ENCODE results near the gene UPF2. TPM values are rescaled to one million over a fixed set of nuclear protein-coding genes. Genes with fewer than 3 reads are reported as not detected.
"Not testable (repeated sequence)": the region's sequence is repeated elsewhere in the genome, so short reads cannot be mapped to it uniquely, and the experiment has no call there.

The UPF2 gene
- total RNA-seq, 2 experiments from 2014 or later = 26.7 to 28.5 TPM

GRCh38 chr10:11988924-11989323 lies 53.7 kb downstream of the UPF2 start:
- ChIA-PET CTCF (interaction anchor here (1.3 to 1.7 kb wide), 2 partner anchors 167 to 206 kb away, joined by 3 to 7 read pairs; no protein-coding TSS in a partner anchor), POLR2A (no interaction called here)
- Mint-ChIP-seq H3K27me3 (no peaks in the 10 kb centered on the region), H3K4me3 (no peak overlapping the region), H3K27ac (no peak overlapping the region), H3K9me3 (no peaks in the 10 kb centered on the region), H3K4me1 (peaks cover 11% of the 10 kb centered on the region), H3K36me3 (ENCODE audit: low read depth) (peaks cover 33% of the 10 kb centered on the region)
- DNase-seq = no peak

GRCh38 chr10:11986593-11987216 lies 55.9 kb downstream of the UPF2 start:
- no peak overlapping the region for H3K4me3 Mint-ChIP-seq
- no peaks in the 10 kb centered on the region for H3K9me3 Mint-ChIP-seq
- peaks cover 2% of the 10 kb centered on the region for H3K4me1 Mint-ChIP-seq
- ChIA-PET POLR2A (no interaction called here), CTCF (interaction anchor here (0.6 to 2.7 kb wide), 15 partner anchors 10 to 209 kb away, joined by 3 to 33 read pairs (median 4); partner anchors contain the start of genes CDC123 and NUDT5)
- H3K27ac Mint-ChIP-seq = no peak overlapping the region
- DNase-seq = peak; percentile 75
- H3K36me3 Mint-ChIP-seq (ENCODE audit: low read depth) = peaks cover 25% of the 10 kb centered on the region
- no peaks in the 10 kb centered on the region for H3K27me3 Mint-ChIP-seq

- Mint-ChIP-seq H3K27me3 (no peaks in the 10 kb centered on the region), H3K36me3 (ENCODE audit: low read depth) (peaks cover 37% of the 10 kb centered on the region), H3K9me3 (no peaks in the 10 kb centered on the region), H3K4me1 (peaks cover 2% of the 10 kb centered on the region), H3K4me3 (no peak overlapping the region), H3K27ac (no peak overlapping the region)
- POLR2A ChIA-PET = no interaction called here
- no peak for DNase-seq
- CTCF ChIA-PET = no interaction called here
These were observed 60.4 kb downstream of the UPF2 start for GRCh38 chr10:11982253-11982652.

GRCh38 chr10:11975795-11976194 lies 66.8 kb downstream of the UPF2 start:
- no peak for DNase-seq
- H3K4me3 Mint-ChIP-seq = no peak overlapping the region
- H3K36me3 Mint-ChIP-seq (ENCODE audit: low read depth) = peaks cover 71% of the 10 kb centered on the region
- no peaks in the 10 kb centered on the region for H3K27me3 Mint-ChIP-seq
- H3K4me1 Mint-ChIP-seq = no peaks in the 10 kb centered on the region
- no peak overlapping the region for H3K27ac Mint-ChIP-seq
- H3K9me3 Mint-ChIP-seq = no peaks in the 10 kb centered on the region
- CTCF ChIA-PET = interaction anchor here (1.7 kb wide), 1 partner anchor 11 kb away, joined by 10 read pairs; no protein-coding TSS in a partner anchor
- POLR2A ChIA-PET = interaction anchor here (1.4 kb wide), 1 partner anchor 15 kb away, joined by 3 read pairs; no protein-coding TSS in a partner anchor

- H3K27me3 Mint-ChIP-seq, H3K27ac Mint-ChIP-seq, H3K4me1 Mint-ChIP-seq, H3K9me3 Mint-ChIP-seq, DNase-seq, CTCF ChIA-PET, POLR2A ChIA-PET, H3K4me3 Mint-ChIP-seq: not testable (repeated sequence)
- peaks cover 58% of the 10 kb centered on the region for H3K36me3 Mint-ChIP-seq (ENCODE audit: low read depth)
These were observed 70.1 kb downstream of the UPF2 start for GRCh38 chr10:11972523-11972922.

- Mint-ChIP-seq H3K4me3 (no peak overlapping the region), H3K27me3 (no peaks in the 10 kb centered on the region), H3K36me3 (ENCODE audit: low read depth) (peaks cover 73% of the 10 kb centered on the region), H3K27ac (no peak overlapping the region), H3K9me3 (peaks cover 8% of the 10 kb centered on the region), H3K4me1 (no peaks in the 10 kb centered on the region)
- no peak for DNase-seq
- ChIA-PET CTCF (interaction anchor here (1.9 kb wide), 1 partner anchor 179 kb away, joined by 6 read pairs; no protein-coding TSS in a partner anchor), POLR2A (no interaction called here)
These were observed 80.4 kb downstream of the UPF2 start for GRCh38 chr10:11962176-11962575.

GRCh38 chr10:11961771-11962170 lies 80.8 kb downstream of the UPF2 start:
- H3K4me3 Mint-ChIP-seq = no peak overlapping the region
- H3K27me3 Mint-ChIP-seq = no peaks in the 10 kb centered on the region
- peaks cover 70% of the 10 kb centered on the region for H3K36me3 Mint-ChIP-seq (ENCODE audit: low read depth)
- CTCF ChIA-PET = interaction anchor here (1.9 kb wide), 1 partner anchor 179 kb away, joined by 6 read pairs; no protein-coding TSS in a partner anchor
- no peaks in the 10 kb centered on the region for H3K4me1 Mint-ChIP-seq
- no peak for DNase-seq
- H3K27ac Mint-ChIP-seq = no peak overlapping the region
- POLR2A ChIA-PET = no interaction called here
- peaks cover 5% of the 10 kb centered on the region for H3K9me3 Mint-ChIP-seq

- ChIA-PET CTCF (no interaction called here), POLR2A (no interaction called here)
- Mint-ChIP-seq H3K27me3 (no peaks in the 10 kb centered on the region), H3K9me3 (no peaks in the 10 kb centered on the region), H3K4me3 (no peak overlapping the region), H3K27ac (no peak overlapping the region), H3K4me1 (no peaks in the 10 kb centered on the region), H3K36me3 (ENCODE audit: low read depth) (peaks cover 72% of the 10 kb centered on the region)
- DNase-seq = no peak
These were observed 82.6 kb downstream of the UPF2 start for GRCh38 chr10:11959966-11960365.

GRCh38 chr10:11958956-11959355 lies 83.7 kb downstream of the UPF2 start:
- ChIA-PET CTCF (interaction anchor here (0.6 kb wide), 1 partner anchor 168 kb away, joined by 3 read pairs; no protein-coding TSS in a partner anchor), POLR2A (no interaction called here)
- Mint-ChIP-seq H3K4me1 (no peaks in the 10 kb centered on the region), H3K27ac (no peak overlapping the region), H3K4me3 (no peak overlapping the region), H3K36me3 (ENCODE audit: low read depth) (peaks cover 64% of the 10 kb centered on the region), H3K9me3 (no peaks in the 10 kb centered on the region), H3K27me3 (no peaks in the 10 kb centered on the region)
- DNase-seq = no peak

GRCh38 chr10:11951695-11952094 lies 90.9 kb downstream of the UPF2 start:
- no peak for DNase-seq
- Mint-ChIP-seq H3K4me3 (no peak overlapping the region), H3K27me3 (no peaks in the 10 kb centered on the region), H3K27ac (no peak overlapping the region), H3K9me3 (no peaks in the 10 kb centered on the region), H3K4me1 (peaks cover 10% of the 10 kb centered on the region), H3K36me3 (ENCODE audit: low read depth) (peaks cover 53% of the 10 kb centered on the region)
- CTCF ChIA-PET = interaction anchor here (0.7 to 0.8 kb wide), 2 partner anchors 12 to 35 kb away, joined by 3 read pairs; no protein-coding TSS in a partner anchor
- POLR2A ChIA-PET = no interaction called here

GRCh38 chr10:11950325-11951018 lies 92.1 kb downstream of the UPF2 start:
- CTCF ChIA-PET = no interaction called here
- DNase-seq = no peak
- POLR2A ChIA-PET = no interaction called here
- Mint-ChIP-seq H3K27ac (no peak overlapping the region), H3K9me3 (no peaks in the 10 kb centered on the region), H3K4me3 (no peak overlapping the region), H3K27me3 (no peaks in the 10 kb centered on the region), H3K36me3 (ENCODE audit: low read depth) (peaks cover 45% of the 10 kb centered on the region), H3K4me1 (peaks cover 10% of the 10 kb centered on the region)

- Mint-ChIP-seq H3K27ac (no peak overlapping the region), H3K4me1 (peaks cover 10% of the 10 kb centered on the region), H3K4me3 (no peak overlapping the region), H3K27me3 (no peaks in the 10 kb centered on the region), H3K36me3 (ENCODE audit: low read depth) (peaks cover 45% of the 10 kb centered on the region), H3K9me3 (no peaks in the 10 kb centered on the region)
- ChIA-PET POLR2A (no interaction called here), CTCF (no interaction called here)
- no peak for DNase-seq
These were observed 93.5 kb downstream of the UPF2 start for GRCh38 chr10:11949152-11949551.

GRCh38 chr10:11946652-11947051 lies 96.0 kb downstream of the UPF2 start:
- Mint-ChIP-seq H3K9me3 (no peaks in the 10 kb centered on the region), H3K4me1 (peaks cover 10% of the 10 kb centered on the region), H3K27me3 (no peaks in the 10 kb centered on the region), H3K27ac (no peak overlapping the region), H3K4me3 (no peak overlapping the region), H3K36me3 (ENCODE audit: low read depth) (peaks cover 48% of the 10 kb centered on the region)
- ChIA-PET POLR2A (no interaction called here), CTCF (no interaction called here)
- DNase-seq = no peak

Measured in activated CD4-positive, alpha-beta memory T cell treated with anti-CD3 and anti-CD28 coated beads, Interleukin-2, amount 10 ng/mL, durations not matched to agents 7 days and 5 days (primary cell).